Right lobe of liver (tissue), 6 donors: ENCODE results near the gene PDZD2. TPM values are rescaled to one million over a fixed set of nuclear protein-coding genes. Genes with fewer than 3 reads are reported as not detected.
"Not testable (repeated sequence)": the region's sequence is repeated elsewhere in the genome, so short reads cannot be mapped to it uniquely, and the experiment has no call there.

Experiments used
- ATAC-seq, 4 donors: fragments of 200-7000 bp; cut with Tn5 transposase; one replicate each; pipeline ENCODE4 v1.9.1; 2020; ENCODE audit warnings: mild to moderate bottlenecking in 4 of 4, moderate library complexity in 4 of 4
- DNase-seq, 3 donors: peaks; one replicate each; pipeline ENCODE4 v3.0.0-alpha.2; 2020
- H3K27ac ChIP-seq, 3 donors: fragments of 200-600 bp; one replicate each; pipeline ENCODE4 v1.8.0; 2022
- H3K27me3 ChIP-seq, 2 donors: fragments of 200-600 bp; one replicate each; pipeline ENCODE4 v1.8.0; 2022
- H3K36me3 ChIP-seq, 4 donors: fragments of 200-600 bp; sonication (generic) in 1 of 4; one replicate each; pipeline versions ENCODE4 v1.5.1 to v1.8.0; 2017 to 2022; ENCODE audit warnings: control low read depth in 1 of 4
- H3K4me1 ChIP-seq, 4 donors: fragments of 200-600 bp; sonication (generic) in 1 of 4; one replicate each; pipeline versions ENCODE4 v1.5.1 to v1.8.0; 2017 to 2022; ENCODE audit warnings: control low read depth in 1 of 4
- H3K4me3 ChIP-seq, 3 donors: fragments of 200-600 bp; one replicate each; pipeline ENCODE4 v1.8.0; 2022
- H3K9me3 ChIP-seq, 4 donors: fragments of 200-600 bp; sonication (generic) in 1 of 4; one replicate each; pipeline versions ENCODE4 v1.5.1 to v1.8.0; 2017 to 2022; ENCODE audit warnings: control low read depth in 1 of 4
- CTCF ChIP-seq, 4 donors: fragments of 200-600 bp in 3 of 4; fragments of 450-650 bp in 1 of 4; IDR thresholded peaks; one replicate each; pipeline versions ENCODE4 v1.5.1 to v1.8.0; 2016 to 2022; ENCODE audit warnings: antibody characterized with exemption in 4 of 4, mild to moderate bottlenecking in 2 of 4
- POLR2A ChIP-seq: fragments of 450-650 bp; IDR thresholded peaks from one replicate; pipeline ENCODE4 v1.6.1; 2017; ENCODE audit warnings: antibody characterized with exemption, mild to moderate bottlenecking
- WGBS: methylation state at CpG from one replicate; pipeline ENCODE4 v1.1.6; 2018; ENCODE audit warnings: low coverage, low lambda C conversion rate; ENCODE audit not compliant: insufficient coverage; ENCODE audit errors: missing lambda C conversion rate; 5-methylcytosine and 5-hydroxymethylcytosine counted together
- intact Hi-C, 2 donors: fragments of 100-400 bp; cut with DNase I; formaldehyde crosslinking; loops; one replicate each; pipeline versions ENCODE4 v1.11.2 to v1.14.1; 2022
- total RNA-seq, 6 experiments: library from RNA; depleted of rRNA in 2 of 6; stranded (reverse); fragments of >200 nt in 2 of 6; fragmentation: NEBNext Ultra II Directional in 3 of 6; extraction: Animal tissue kit (Norgen Biotek cat#: 25700) in 3 of 6; gene quantifications; one replicate each; pipeline versions ENCODE4 v1.1.0 to v1.2.4, GENCODE V29; 2016 to 2023
- donor health status: DM: no; HTN: yes; CAD: no.
- donor health status: DM: no; HTN: no; CAD: no.
- donor health status: DM: no; HTN: no; CAD: no.
- donor health status: DM: no; HTN: yes; CAD: no.
- donor health status: DM: no; HTN: yes; CAD: no.

PDZD2 gene
- total RNA-seq, 6 experiments from 2014 or later = 0.43 to 1.9 (median 0.88) TPM

DNA sequence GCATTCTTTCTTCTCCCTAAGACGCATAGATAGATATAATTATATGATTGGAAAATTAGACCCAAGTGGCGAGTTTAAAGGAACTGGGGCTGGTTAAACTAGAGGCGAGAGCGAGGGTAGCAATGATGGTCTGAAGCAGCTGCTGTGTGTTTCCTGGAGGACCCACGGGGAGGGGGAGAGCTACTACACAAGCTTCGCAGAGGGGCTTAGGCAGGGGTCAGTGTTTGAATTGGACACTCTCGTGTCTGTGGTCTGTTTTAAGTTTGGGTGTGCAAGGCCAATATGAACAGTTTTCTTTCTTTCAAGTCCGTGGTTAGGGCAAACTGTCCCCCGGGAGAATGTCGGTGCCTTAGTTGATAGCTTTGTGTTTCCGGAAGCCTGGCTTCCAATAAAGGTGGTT is 43.1 kb downstream of the PDZD2 start:
- 64% methylated on average over 10 of the region's 11 CpGs for WGBS

GRCh38 chr5:31682851-31683250 is 43.9 kb downstream of the PDZD2 start:
- Histone ChIP-seq H3K4me1 (no peaks in the 10 kb centered on the region), H3K4me3 (no peak overlapping the region), H3K27ac (no peak overlapping the region), H3K27me3 (no peaks in the 10 kb centered on the region), H3K36me3 (no peaks in the 10 kb centered on the region), H3K9me3 (no peaks in the 10 kb centered on the region)
- no peak for ATAC-seq
- DNase-seq = no peak
- TF ChIP-seq POLR2A (no peak), CTCF (IDR thresholded peaks at IDR 0.05) (no peak)
- WGBS = 39% methylated on average over 6 of the region's 6 CpGs
- intact Hi-C loops = no loop called here

More for the DNA sequence above, 43.1 kb downstream of the PDZD2 start:
- Histone ChIP-seq H3K36me3 (no peaks in the 10 kb centered on the region), H3K9me3 (no peaks in the 10 kb centered on the region), H3K4me3 (no peak overlapping the region), H3K4me1 (no peaks in the 10 kb centered on the region), H3K27ac (no peak overlapping the region), H3K27me3 (no peaks in the 10 kb centered on the region)
- no peak for ATAC-seq
- TF ChIP-seq CTCF (IDR thresholded peaks at IDR 0.05) (no peak), POLR2A (no peak)
- intact Hi-C loops = no loop called here
- DNase-seq = no peak

DNA sequence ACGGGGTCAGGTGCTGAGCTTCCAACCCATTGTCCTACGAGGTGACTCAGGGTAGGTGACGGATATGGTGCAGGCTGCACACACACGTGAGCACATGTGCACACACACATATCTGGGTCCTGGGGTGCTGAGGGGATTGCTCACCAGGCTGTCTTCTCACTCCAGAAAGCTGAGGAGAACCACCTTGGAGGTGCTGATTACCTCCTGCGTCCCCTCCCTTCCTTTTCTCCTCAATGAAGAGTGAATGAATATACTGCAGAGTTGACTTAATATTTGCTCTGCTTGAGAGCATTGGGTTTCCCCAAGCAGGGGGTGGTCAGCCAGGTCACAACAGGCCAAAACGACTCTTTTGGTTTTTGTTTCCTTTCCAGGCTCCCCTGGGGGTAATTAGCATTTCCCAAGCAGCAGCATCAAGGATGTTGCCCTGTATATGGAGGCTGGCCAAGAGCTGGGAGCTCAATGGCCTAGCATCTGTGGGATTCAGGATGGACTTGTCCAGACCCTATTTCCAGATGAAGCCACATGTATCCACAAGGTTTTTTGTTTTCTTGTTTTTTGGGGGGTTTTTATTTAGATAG is 49.7 kb downstream of the PDZD2 start:
- 50% methylated on average over 2 of the region's 6 CpGs for WGBS
- intact Hi-C loops = no loop called here

GRCh38 chr5:31691408-31691807 is 52.5 kb downstream of the PDZD2 start:
- H3K4me3 ChIP-seq, H3K4me1 ChIP-seq, ATAC-seq, intact Hi-C loops, H3K27me3 ChIP-seq, H3K36me3 ChIP-seq, DNase-seq, H3K27ac ChIP-seq, H3K9me3 ChIP-seq: not testable (repeated sequence)
- WGBS = 95% methylated on average over 6 of the region's 6 CpGs

More for the DNA sequence above, 49.7 kb downstream of the PDZD2 start:
- Histone ChIP-seq H3K36me3 (no peaks in the 10 kb centered on the region), H3K27me3 (no peaks in the 10 kb centered on the region), H3K4me3 (no peak overlapping the region), H3K27ac (no peak overlapping the region), H3K4me1 (no peaks in the 10 kb centered on the region), H3K9me3 (no peaks in the 10 kb centered on the region)
- no peak for ATAC-seq
- no peak for DNase-seq
- no peak for TF ChIP-seq CTCF (IDR thresholded peaks at IDR 0.05)
- no peak for TF ChIP-seq POLR2A

GRCh38 chr5:31692561-31693221 is 53.8 kb downstream of the PDZD2 start:
- Histone ChIP-seq H3K27me3 (no peaks in the 10 kb centered on the region), H3K36me3 (no peaks in the 10 kb centered on the region), H3K9me3 (no peaks in the 10 kb centered on the region), H3K27ac (no peak overlapping the region), H3K4me3 (no peak overlapping the region), H3K4me1 (no peaks in the 10 kb centered on the region)
- intact Hi-C loops = no loop called here
- 72% methylated on average over 7 of the region's 17 CpGs for WGBS
- TF ChIP-seq CTCF (IDR thresholded peaks at IDR 0.05) (no peak), POLR2A (no peak)
- ATAC-seq (no peak), DNase-seq (no peak)
